GM12878 (cell line): Measurements from ENCODE around the gene LRRC3C. TPM values are rescaled to one million over a fixed set of nuclear protein-coding genes. Genes with fewer than 3 reads are reported as not detected.

Experiments used
- ATAC-seq: fragments of 200-7000 bp; cut with Tn5 transposase; 3 replicates; pipeline ENCODE4 v1.9.1; 2020; ENCODE audit warnings: mild to moderate bottlenecking, moderate library complexity
- BruUV-seq: library from RNA; stranded (reverse); fragments of 400-500 nt; replicated peaks from 2 replicates; lab custom pipeline; 2021; lab: Mats Ljungman, UMichigan
- CTCF ChIA-PET: fragments of 300-600 bp; sonication (Branson Sonifier 250); formaldehyde crosslinking; extraction: SDS; loops from one replicate; lab custom pipeline; 2021; ENCODE audit warnings: inconsistent platforms; lab: Yijun Ruan, JAX
- POLR2A ChIA-PET: fragments of 350-600 bp; formaldehyde crosslinking; extraction: SDS; loops from one replicate; lab custom pipeline; 2021; ENCODE audit warnings: inconsistent platforms; lab: Charles Lee
- RAD21 ChIA-PET: fragments of 300-600 bp; sonication (Branson Sonifier 250); formaldehyde crosslinking; loops from one replicate; lab custom pipeline; 2023; ENCODE audit warnings: antibody characterized with exemption; ENCODE audit not compliant: unreplicated experiment; lab: Charles Lee
- SMC1A ChIA-PET: fragments of 300-600 bp; sonication (Branson Sonifier 250); formaldehyde crosslinking; loops from one replicate; lab custom pipeline; 2023; ENCODE audit not compliant: unreplicated experiment, uncharacterized antibody; lab: Charles Lee
- DNase-seq: peaks from one replicate; pipeline ENCODE4 v3.0.0-alpha.2; 2011; ENCODE audit warnings: low read depth, low spot score
- FAIRE-seq: peaks from 3 replicates; lab custom pipeline; 2011; peaks lifted over from hg19 to GRCh38; lab: Jason Lieb, UNC
- H2AFZ ChIP-seq: 2 replicates; pipeline ENCODE4 v1.6.0; 2011; ENCODE audit warnings: low read depth, low read length, control low read depth; ENCODE audit not compliant: control insufficient read depth
- H3K27ac ChIP-seq: 2 replicates; pipeline ENCODE4 v1.5.1; 2011; ENCODE audit warnings: control low read depth; ENCODE audit not compliant: control insufficient read depth, insufficient read depth
- H3K27me3 ChIP-seq, 2 experiments: replicated peaks in 1 of 2; 2 replicates each; pipeline versions ENCODE4 v1.6.0 to v1.6.1; 2011; ENCODE audit warnings: low read length in 1 of 2; ENCODE audit not compliant: control insufficient read depth in 2 of 2, insufficient read depth in 2 of 2
- H3K36me3 ChIP-seq, 2 experiments: 2 replicates each; pipeline ENCODE4 v1.5.1; 2011; ENCODE audit warnings: low read length in 1 of 2; ENCODE audit not compliant: control insufficient read depth in 2 of 2, insufficient read depth in 2 of 2
- H3K4me1 ChIP-seq: 2 replicates; pipeline ENCODE4 v1.6.1; 2011; ENCODE audit warnings: mild to moderate bottlenecking, low read length, moderate library complexity, mixed read lengths; ENCODE audit not compliant: control insufficient read depth, insufficient read depth
- H3K4me2 ChIP-seq: 2 replicates; pipeline ENCODE4 v1.6.0; 2011; ENCODE audit warnings: control low read depth; ENCODE audit not compliant: control insufficient read depth, insufficient read depth
- H3K4me3 ChIP-seq: fragments of 200-600 bp; sonication (generic); 2 replicates; pipeline ENCODE4 v1.5.1; 2016
- H3K79me2 ChIP-seq: 2 replicates; pipeline ENCODE4 v1.6.0; 2011; ENCODE audit warnings: low read length; ENCODE audit not compliant: control insufficient read depth, insufficient read depth
- H3K9ac ChIP-seq: 2 replicates; pipeline ENCODE4 v1.8.0; 2011; ENCODE audit warnings: low read length, control low read depth, mixed read lengths; ENCODE audit not compliant: control insufficient read depth, insufficient read depth
- H3K9me3 ChIP-seq: replicated peaks from 3 replicates; pipeline ENCODE4 v1.5.1; 2011; ENCODE audit warnings: mild to moderate bottlenecking, low read length; ENCODE audit not compliant: control insufficient read depth, insufficient read depth
- H4K20me1 ChIP-seq: 2 replicates; pipeline ENCODE4 v1.6.0; 2011; ENCODE audit not compliant: control insufficient read depth, insufficient read depth
- BRCA1 ChIP-seq: IDR thresholded peaks from 2 replicates; pipeline ENCODE4 v1.6.1; 2011; ENCODE audit warnings: low read depth, low read length, improper control_type of control experiment
- IKZF2 ChIP-seq, 2 experiments: fragments of 450-650 bp; IDR thresholded peaks; 2 replicates each; pipeline ENCODE4 v1.6.1; 2017; ENCODE audit warnings: mild to moderate bottlenecking in 2 of 2, moderate library complexity in 2 of 2
- MLLT1 ChIP-seq: fragments of 450-650 bp; IDR thresholded peaks from 2 replicates; pipeline ENCODE4 v1.6.1; 2016; ENCODE audit warnings: mild to moderate bottlenecking
- WGBS: methylation state at CpG from one replicate; pipeline ENCODE4 v1.1.6; 2016; ENCODE audit warnings: low lambda C conversion rate; ENCODE audit not compliant: insufficient replicate concordance, insufficient coverage; ENCODE audit errors: missing lambda C conversion rate; 5-methylcytosine and 5-hydroxymethylcytosine counted together
- in situ Hi-C: fragments of 300-500 bp; cut with MboI; formaldehyde crosslinking; loops from 9 replicates; pipeline ENCODE4 v1.14.3; 2018; ENCODE audit warnings: mixed read lengths
- intact Hi-C: fragments of 100-400 bp; cut with micrococcal nuclease; formaldehyde crosslinking; loops from one replicate; pipeline ENCODE4 v1.14.2; 2022; ENCODE audit not compliant: unreplicated experiment
- polyA plus RNA-seq, 11 experiments: library from polyadenylated mRNA; depleted of rRNA in 4 of 11; unstranded in 6 of 11; stranded (reverse) in 5 of 11; fragments of >200 nt; fragmentation: Nextera tagmentation in 4 of 11; fragmentation: Illumina TruSeq in 1 of 11; extraction: Ambion mirVana in 4 of 11; extraction: Trizol in 1 of 11; gene quantifications; 1 replicate in 1 of 11; 2 replicates in 10 of 11; pipeline versions ENCODE4 v1.2.1 to v1.2.3, GENCODE V29; 2011 to 2016; ENCODE audit warnings: inconsistent platforms in 2 of 11, missing spikeins in 2 of 11, low read depth in 1 of 11
- total RNA-seq, 4 experiments: library from RNA; depleted of rRNA in 3 of 4; stranded (reverse); fragments of >200 nt in 3 of 4; fragmentation: Illumina TruSeq in 1 of 4; extraction: Trizol in 1 of 4; gene quantifications; 2 replicates each; pipeline versions ENCODE4 v1.2.1 to v1.2.3, GENCODE V29; 2013 to 2021

Gene LRRC3C
- total and polyA plus RNA-seq, 10 of the 15 experiments (the other 5 are each of a cell fraction or from before 2014, with no cell fraction given), result not detected

GRCh38 chr17:39927929-39928857 lies 661 bp downstream of the LRRC3C start:
- ChIA-PET RAD21 (interaction anchor here (0.6 to 4.2 kb wide), 7 partner anchors 11 to 186 kb away, joined by 3 to 35 read pairs (median 3); partner anchors contain the start of gene PSMD3), CTCF (interaction anchor here (0.6 to 2.9 kb wide), 2 partner anchors 11 to 412 kb away, joined by 3 to 33 read pairs; no protein-coding TSS in a partner anchor), SMC1A (interaction anchor here (1.4 to 5.7 kb wide), 3 partner anchors 8 to 55 kb away, joined by 3 to 46 read pairs (median 8); no protein-coding TSS in a partner anchor), POLR2A (interaction anchor here (0.6 to 6.4 kb wide), 6 partner anchors 11 to 216 kb away, joined by 3 to 64 read pairs (median 8); no protein-coding TSS in a partner anchor)
- DNase-seq, result no peak
- Histone ChIP-seq H3K4me1 (peaks cover 17% of the 10 kb centered on the region), H3K27me3 (no peaks in the 10 kb centered on the region), H3K9ac (peak overlapping the region; percentile 83), H3K4me3 (peak overlapping the region; percentile 87), H3K36me3 (peaks cover 2 to 5% of the 10 kb centered on the region in 2 experiments; a peak in 2 of 4 replicates), H3K79me2 (peaks cover 51% of the 10 kb centered on the region), H3K4me2 (peak overlapping the region; percentile 84), H3K27ac (peak overlapping the region; percentile 82), H2AFZ (peak overlapping the region; percentile 91), H3K9me3 (no peaks in the 10 kb centered on the region), H4K20me1 (no peaks in the 10 kb centered on the region)
- TF ChIP-seq BRCA1, result no peak
- TF ChIP-seq IKZF2 (IDR thresholded peaks at IDR 0.05), result 0 out of 4 replicates have a peak, but pooled peaks of 1 of the 2 experiments have one; percentile 16
- TF ChIP-seq MLLT1, result 0 out of 2 replicates have a peak, but pooled peaks have one; percentile 32
- no peak for FAIRE-seq
- intact Hi-C loops, result loop anchor here (2.0 to 5.0 kb wide), 3 partner anchors 31 to 171 kb away; partner anchors contain the start of gene PSMD3
- in situ Hi-C loops, result no loop called here
- peak; percentile 6 for ATAC-seq
- WGBS, result 27% methylated on average over 17 of the region's 17 CpGs
- BruUV-seq, result TSS peak; percentile 92
